CD4-positive, alpha-beta T cell (primary cell): ENCODE data around the gene CSRP2. TPM values are rescaled to one million over a fixed set of nuclear protein-coding genes. Genes with fewer than 3 reads are reported as not detected.

ENCODE experiments used
- ATAC-seq: fragments of 200-7000 bp; cut with Tn5 transposase; one replicate; pipeline ENCODE4 v1.10.0; 2022; ENCODE audit warnings: mild to moderate bottlenecking; ENCODE audit not compliant: poor library complexity
- CTCF ChIA-PET: fragments of 350-600 bp; sonication (Branson Sonifier 250); formaldehyde crosslinking; loops from one replicate; lab custom pipeline; 2021; ENCODE audit warnings: antibody characterized with exemption, inconsistent platforms; lab: Charles Lee
- POLR2A ChIA-PET: fragments of 350-600 bp; sonication (Branson Sonifier 250); formaldehyde crosslinking; loops from one replicate; lab custom pipeline; 2021; ENCODE audit warnings: antibody characterized with exemption, inconsistent platforms; lab: Charles Lee
- DNase-seq, 14 experiments: peaks; one replicate each; pipeline ENCODE4 v3.0.0-alpha.2; 2013 to 2020; ENCODE audit warnings: mixed read lengths in 2 of 14
- H3K27ac ChIP-seq, 2 donors: one replicate each; pipeline versions ENCODE4 v1.5.1 to v1.7.0; 2013; ENCODE audit warnings: low read length in 2 of 2, low read depth in 1 of 2, mild to moderate bottlenecking in 1 of 2
- H3K27me3 ChIP-seq, 2 experiments: 1 replicate in 1 of 2; 2 replicates in 1 of 2; pipeline versions ENCODE4 v1.6.1 to v1.7.0; 2013; ENCODE audit warnings: low read length in 2 of 2, control low read depth in 1 of 2, mild to moderate bottlenecking in 1 of 2, moderate library complexity in 1 of 2; ENCODE audit not compliant: insufficient read depth in 2 of 2, control insufficient read depth in 1 of 2
- H3K36me3 ChIP-seq: one replicate; pipeline ENCODE4 v1.6.1; 2013; ENCODE audit warnings: low read length, control low read depth; ENCODE audit not compliant: insufficient read depth
- H3K4me1 ChIP-seq: one replicate; pipeline ENCODE4 v1.6.1; 2013; ENCODE audit warnings: low read length, control low read depth; ENCODE audit not compliant: insufficient read depth
- H3K4me3 ChIP-seq: one replicate; pipeline ENCODE4 v1.5.1; 2013; ENCODE audit warnings: mild to moderate bottlenecking, low read length, moderate library complexity
- H3K9me3 ChIP-seq, 2 experiments: 1 replicate in 1 of 2; 2 replicates in 1 of 2; pipeline versions ENCODE4 v1.6.1 to v1.7.0; 2013; ENCODE audit warnings: low read length in 2 of 2, mild to moderate bottlenecking in 2 of 2, control low read depth in 1 of 2, moderate library complexity in 1 of 2; ENCODE audit not compliant: control insufficient read depth in 1 of 2, insufficient read depth in 1 of 2
- H3K27ac Mint-ChIP-seq: one replicate; pipeline ENCODE4 v1.8.0; 2020; ENCODE audit warnings: mixed read lengths
- H3K27me3 Mint-ChIP-seq: one replicate; pipeline ENCODE4 v1.8.0; 2021; ENCODE audit warnings: mixed read lengths
- H3K36me3 Mint-ChIP-seq: one replicate; pipeline ENCODE4 v1.8.0; 2021; ENCODE audit warnings: low read depth, mixed read lengths
- H3K4me1 Mint-ChIP-seq: one replicate; pipeline ENCODE4 v1.8.0; 2021; ENCODE audit warnings: low read depth, mixed read lengths
- H3K4me3 Mint-ChIP-seq: one replicate; pipeline ENCODE4 v1.8.0; 2020; ENCODE audit warnings: mild to moderate bottlenecking, mixed read lengths
- H3K9me3 Mint-ChIP-seq: one replicate; pipeline ENCODE4 v1.8.0; 2020; ENCODE audit warnings: mixed read lengths
- intact Hi-C, 2 experiments: fragments of 100-400 bp; cut with DNase I in 1 of 2; cut with micrococcal nuclease in 1 of 2; formaldehyde crosslinking; loops; one replicate each; pipeline versions ENCODE4 v1.15.1 to v1.9.0; 2023 to 2025; cut with DNase I, micrococcal nuclease
- total RNA-seq, 174 experiments: library from RNA in 2 of 174; stranded (reverse) in 2 of 174; gene quantifications; one replicate each; pipeline ENCODE4 v1.2.3 and lab custom pipeline; 2021 to 2026
- TF ChIP-seq, protein P1 (sequence below): fragments of 200-600 bp; IDR thresholded peaks from one replicate; pipeline ENCODE4 v1.8.0; 2022; ENCODE audit warnings: antibody characterized with exemption, mild to moderate bottlenecking

CSRP2 gene
- total RNA-seq, 2 experiments from 2014 or later, result not detected

DNA sequence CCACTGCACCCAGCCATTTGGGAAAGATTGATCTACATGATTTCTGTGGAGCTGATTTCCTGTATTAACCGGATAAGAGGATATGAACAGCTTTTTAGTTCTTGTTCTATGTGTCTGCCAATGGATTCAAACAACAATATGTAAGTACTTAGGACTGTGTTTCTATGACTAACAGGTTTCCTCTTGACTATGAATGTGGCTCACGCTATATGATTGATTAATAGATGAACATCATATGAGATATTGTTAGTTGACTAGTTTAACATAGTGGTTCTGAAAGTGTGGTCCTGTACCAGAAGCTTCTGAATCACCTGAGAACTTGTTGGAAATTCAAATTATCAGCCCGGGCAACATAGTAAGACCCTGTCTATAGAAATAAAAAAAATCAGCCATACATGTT is 12.8 kb upstream of the CSRP2 start:
- Mint-ChIP-seq H3K27me3 (peaks cover 15% of the 10 kb centered on the region), H3K4me1 (peaks cover 21% of the 10 kb centered on the region), H3K36me3 (no peaks in the 10 kb centered on the region), H3K4me3 (no peak overlapping the region), H3K27ac (no peak overlapping the region), H3K9me3 (no peaks in the 10 kb centered on the region)
- ChIA-PET CTCF (no interaction called here), POLR2A (no interaction called here)
- no peak overlapping the region for H3K27ac ChIP-seq
- no peak for DNase-seq
- TF ChIP-seq, protein P1, sequence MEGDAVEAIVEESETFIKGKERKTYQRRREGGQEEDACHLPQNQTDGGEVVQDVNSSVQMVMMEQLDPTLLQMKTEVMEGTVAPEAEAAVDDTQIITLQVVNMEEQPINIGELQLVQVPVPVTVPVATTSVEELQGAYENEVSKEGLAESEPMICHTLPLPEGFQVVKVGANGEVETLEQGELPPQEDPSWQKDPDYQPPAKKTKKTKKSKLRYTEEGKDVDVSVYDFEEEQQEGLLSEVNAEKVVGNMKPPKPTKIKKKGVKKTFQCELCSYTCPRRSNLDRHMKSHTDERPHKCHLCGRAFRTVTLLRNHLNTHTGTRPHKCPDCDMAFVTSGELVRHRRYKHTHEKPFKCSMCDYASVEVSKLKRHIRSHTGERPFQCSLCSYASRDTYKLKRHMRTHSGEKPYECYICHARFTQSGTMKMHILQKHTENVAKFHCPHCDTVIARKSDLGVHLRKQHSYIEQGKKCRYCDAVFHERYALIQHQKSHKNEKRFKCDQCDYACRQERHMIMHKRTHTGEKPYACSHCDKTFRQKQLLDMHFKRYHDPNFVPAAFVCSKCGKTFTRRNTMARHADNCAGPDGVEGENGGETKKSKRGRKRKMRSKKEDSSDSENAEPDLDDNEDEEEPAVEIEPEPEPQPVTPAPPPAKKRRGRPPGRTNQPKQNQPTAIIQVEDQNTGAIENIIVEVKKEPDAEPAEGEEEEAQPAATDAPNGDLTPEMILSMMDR, result no peak
- intact Hi-C loops, result no loop called here
- no peaks in the 10 kb centered on the region for H3K36me3 ChIP-seq
- H3K27me3 ChIP-seq, result no peaks in the 10 kb centered on the region
- ATAC-seq, result no peak
- no peaks in the 10 kb centered on the region for H3K4me1 ChIP-seq
- H3K4me3 ChIP-seq, result no peak overlapping the region
- H3K9me3 ChIP-seq, result no peaks in the 10 kb centered on the region

- Histone ChIP-seq H3K27me3 (no peaks in the 10 kb centered on the region), H3K4me1 (no peaks in the 10 kb centered on the region), H3K27ac (no peak overlapping the region), H3K36me3 (no peaks in the 10 kb centered on the region), H3K4me3 (no peak overlapping the region), H3K9me3 (no peaks in the 10 kb centered on the region)
- Mint-ChIP-seq H3K36me3 (no peaks in the 10 kb centered on the region), H3K9me3 (no peaks in the 10 kb centered on the region), H3K27me3 (peaks cover 21% of the 10 kb centered on the region), H3K27ac (no peak overlapping the region), H3K4me1 (peaks cover 21% of the 10 kb centered on the region), H3K4me3 (no peak overlapping the region)
- DNase-seq (peak in 8 of 14 experiments; percentile 5 to 55 (median 14)), ATAC-seq (peak; percentile 37)
- intact Hi-C loops, result no loop called here
- TF ChIP-seq, protein P1, result no peak
- CTCF ChIA-PET, result no interaction called here
- POLR2A ChIA-PET, result no interaction called here
These were observed 11.6 kb upstream of the CSRP2 start for GRCh38 chr12:76890151-76891143.

GRCh38 chr12:76888775-76889174 is 10.0 kb upstream of the CSRP2 start:
- DNase-seq, result no peak

More at GRCh38 chr12:76888775-76889174, 10.0 kb upstream of the CSRP2 start:
- ChIA-PET CTCF (no interaction called here), POLR2A (no interaction called here)
- intact Hi-C loops, result no loop called here
- Histone ChIP-seq H3K27me3 (no peaks in the 10 kb centered on the region), H3K27ac (no peak overlapping the region), H3K36me3 (no peaks in the 10 kb centered on the region), H3K4me1 (no peaks in the 10 kb centered on the region), H3K4me3 (no peak overlapping the region), H3K9me3 (no peaks in the 10 kb centered on the region)
- Mint-ChIP-seq H3K36me3 (no peaks in the 10 kb centered on the region), H3K27me3 (peaks cover 24% of the 10 kb centered on the region), H3K9me3 (no peaks in the 10 kb centered on the region), H3K27ac (no peak overlapping the region), H3K4me1 (peaks cover 21% of the 10 kb centered on the region), H3K4me3 (no peak overlapping the region)
- TF ChIP-seq, protein P1, result no peak
- ATAC-seq, result no peak
